ENCODE data around the gene GTSE1.

GTSE1 gene

GRCh38 chr22:46354176-46354992 is 57.7 kb downstream of the GTSE1 start:
- DNase-seq = no peak

- no peak for DNase-seq
Observed at GRCh38 chr22:46354993-46355305, 58.3 kb downstream of the GTSE1 start.

GRCh38 chr22:46355369-46355995 is 58.8 kb downstream of the GTSE1 start:
- DNase-seq = peak; percentile 82

GRCh38 chr22:46355996-46356471 is 59.4 kb downstream of the GTSE1 start:
- DNase-seq = no peak

GRCh38 chr22:46356496-46357480 is 60.1 kb downstream of the GTSE1 start:
- DNase-seq = no peak

GRCh38 chr22:46357711-46358520 is 61.2 kb downstream of the GTSE1 start:
- no peak for DNase-seq

GRCh38 chr22:46358766-46359165 is 62.1 kb downstream of the GTSE1 start:
- no peak for DNase-seq

- DNase-seq = no peak
Observed at GRCh38 chr22:46359362-46359761, 62.7 kb downstream of the GTSE1 start.

GRCh38 chr22:46360097-46360496 is 63.4 kb downstream of the GTSE1 start:
- no peak for DNase-seq

GRCh38 chr22:46360891-46361290 is 64.2 kb downstream of the GTSE1 start:
- DNase-seq = no peak

- no peak for DNase-seq
Observed at GRCh38 chr22:46361826-46362202, 65.1 kb downstream of the GTSE1 start.

- no peak for DNase-seq
Observed at GRCh38 chr22:46362203-46362933, 65.7 kb downstream of the GTSE1 start.

GRCh38 chr22:46362934-46363515 is 66.4 kb downstream of the GTSE1 start:
- no peak for DNase-seq

GRCh38 chr22:46363611-46364321 is 67.1 kb downstream of the GTSE1 start:
- DNase-seq = no peak

GRCh38 chr22:46364341-46365165 is 67.9 kb downstream of the GTSE1 start:
- DNase-seq = no peak

- DNase-seq = no peak
Observed at GRCh38 chr22:46365166-46365624, 68.5 kb downstream of the GTSE1 start.

GRCh38 chr22:46366327-46366731 is 69.7 kb downstream of the GTSE1 start:
- no peak for DNase-seq

GRCh38 chr22:46366801-46367706 is 70.4 kb downstream of the GTSE1 start:
- no peak for DNase-seq

Measured in stimulated activated CD8-positive, alpha-beta memory T cell treated with anti-CD3 and anti-CD28 coated beads, Interleukin-4, amount 100 ng/mL, for 48 hours (primary cell).